ENCODE results near the gene CYP2A6.

Gene CYP2A6

DNA sequence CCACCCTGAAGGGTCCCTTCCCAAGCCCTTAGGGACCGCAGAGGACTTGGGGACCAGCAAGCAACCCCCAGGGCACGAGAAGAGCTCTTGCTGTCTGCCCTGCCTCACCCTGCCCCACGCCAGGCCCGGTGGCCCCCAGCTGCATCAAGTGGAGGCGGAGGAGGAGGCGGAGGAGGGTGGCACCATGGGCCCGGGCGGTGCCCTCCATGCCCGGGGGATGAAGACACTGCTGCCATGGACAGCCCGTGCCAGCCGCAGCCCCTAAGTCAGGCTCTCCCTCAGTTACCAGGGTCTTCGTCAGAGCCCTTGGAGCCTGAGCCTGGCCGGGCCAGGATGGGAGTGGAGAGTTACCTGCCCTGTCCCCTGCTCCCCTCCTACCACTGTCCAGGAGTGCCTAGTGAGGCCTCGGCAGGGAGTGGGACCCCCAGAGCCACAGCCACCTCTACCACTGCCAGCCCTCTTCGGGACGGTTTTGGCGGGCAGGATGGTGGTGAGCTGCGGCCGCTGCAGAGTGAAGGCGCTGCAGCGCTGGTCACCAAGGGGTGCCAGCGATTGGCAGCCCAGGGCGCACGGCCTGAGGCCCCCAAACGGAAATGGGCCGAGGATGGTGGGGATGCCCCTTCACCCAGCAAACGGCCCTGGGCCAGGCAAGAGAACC lies 49.8 kb downstream of the CYP2A6 start:
- no peak for DNase-seq

DNA sequence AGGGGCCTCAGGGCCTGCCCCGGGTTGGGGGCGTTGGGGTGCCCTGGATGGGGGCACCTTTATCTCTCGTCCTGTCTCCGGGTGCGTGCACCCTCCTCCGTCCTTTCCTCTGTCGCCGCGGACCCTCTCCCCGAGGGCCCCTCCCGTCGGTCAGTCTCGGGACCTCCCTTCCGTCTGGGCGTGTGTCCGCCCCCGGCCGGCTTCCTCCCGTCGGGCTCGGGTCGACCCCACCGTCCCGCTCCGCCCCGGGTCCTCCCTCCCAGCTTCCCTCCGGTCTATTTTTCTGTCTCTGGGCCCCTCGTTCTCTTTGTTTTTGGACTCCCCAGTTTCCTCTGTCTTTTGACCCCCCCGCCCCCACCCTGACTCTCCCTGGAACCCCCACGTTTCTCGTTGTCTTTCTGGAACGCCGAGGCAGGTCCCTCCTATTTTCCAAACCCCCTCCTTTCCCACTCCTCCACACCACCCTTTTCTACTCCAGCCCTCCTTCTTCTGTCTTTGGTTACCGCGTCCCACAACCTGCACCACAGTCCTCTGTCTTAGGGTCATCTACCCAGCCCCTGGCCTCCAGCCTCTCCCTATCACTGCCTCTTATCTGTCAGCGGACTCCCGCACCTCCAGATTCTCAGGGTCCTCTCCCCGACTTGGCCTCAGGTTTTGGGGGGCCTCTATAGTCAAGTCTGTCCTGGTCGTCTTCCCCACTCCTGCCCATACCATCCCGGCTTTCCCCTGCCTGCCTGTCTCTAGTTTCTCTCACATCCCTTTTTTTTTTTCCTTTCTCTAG lies 50.5 kb downstream of the CYP2A6 start:
- no peak for DNase-seq

DNA sequence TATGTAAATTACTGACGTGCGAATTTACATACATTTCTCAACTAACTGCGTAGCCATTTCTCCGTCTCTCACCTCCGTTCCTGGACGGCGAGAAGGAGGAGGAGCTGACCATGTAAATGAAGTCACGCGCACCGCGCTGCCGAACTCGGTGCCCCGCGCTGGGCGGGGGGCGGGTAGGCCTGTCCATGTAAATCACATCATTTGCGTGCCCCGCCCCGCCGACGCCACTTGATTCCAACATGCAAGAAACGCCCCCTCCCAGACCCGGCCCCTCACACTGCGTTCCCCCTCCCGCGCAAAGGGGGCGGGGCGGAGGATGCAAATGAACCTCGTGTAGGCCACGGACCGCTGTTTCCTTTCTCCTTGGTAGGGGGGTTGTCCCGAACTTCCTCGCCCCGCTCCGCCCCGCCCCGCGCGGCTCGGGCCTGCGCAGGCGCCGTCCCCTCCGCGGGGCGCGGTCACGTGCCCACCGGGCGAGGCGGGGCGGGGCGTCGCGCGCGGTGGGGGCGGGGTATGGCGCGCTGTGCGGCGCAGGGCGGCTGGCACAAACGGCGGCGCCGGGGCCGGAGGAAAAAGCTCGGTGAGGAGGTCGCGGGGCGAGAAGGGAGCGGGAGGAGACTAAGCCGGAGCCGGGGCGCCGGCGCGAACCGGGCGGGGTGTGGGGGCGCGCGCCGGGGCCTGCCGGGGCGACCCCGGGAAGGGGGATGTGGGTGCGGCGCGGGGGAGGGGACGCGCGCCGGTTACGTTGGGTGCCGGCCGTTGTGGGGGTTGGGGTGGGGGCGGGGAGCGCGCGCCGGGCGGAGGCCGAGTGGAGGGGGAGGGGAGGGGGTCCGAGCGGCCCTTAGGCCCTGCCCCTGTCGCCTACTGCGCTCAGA lies 51.3 kb downstream of the CYP2A6 start, which contains the start of gene EGLN2:
Gene EGLN2 (plus strand): TSS at position 509 of the 875 bp plus-strand sequence. CDS start 1,382 bp downstream, outside the sequence.
- DNase-seq, result peak; percentile 100

DNA sequence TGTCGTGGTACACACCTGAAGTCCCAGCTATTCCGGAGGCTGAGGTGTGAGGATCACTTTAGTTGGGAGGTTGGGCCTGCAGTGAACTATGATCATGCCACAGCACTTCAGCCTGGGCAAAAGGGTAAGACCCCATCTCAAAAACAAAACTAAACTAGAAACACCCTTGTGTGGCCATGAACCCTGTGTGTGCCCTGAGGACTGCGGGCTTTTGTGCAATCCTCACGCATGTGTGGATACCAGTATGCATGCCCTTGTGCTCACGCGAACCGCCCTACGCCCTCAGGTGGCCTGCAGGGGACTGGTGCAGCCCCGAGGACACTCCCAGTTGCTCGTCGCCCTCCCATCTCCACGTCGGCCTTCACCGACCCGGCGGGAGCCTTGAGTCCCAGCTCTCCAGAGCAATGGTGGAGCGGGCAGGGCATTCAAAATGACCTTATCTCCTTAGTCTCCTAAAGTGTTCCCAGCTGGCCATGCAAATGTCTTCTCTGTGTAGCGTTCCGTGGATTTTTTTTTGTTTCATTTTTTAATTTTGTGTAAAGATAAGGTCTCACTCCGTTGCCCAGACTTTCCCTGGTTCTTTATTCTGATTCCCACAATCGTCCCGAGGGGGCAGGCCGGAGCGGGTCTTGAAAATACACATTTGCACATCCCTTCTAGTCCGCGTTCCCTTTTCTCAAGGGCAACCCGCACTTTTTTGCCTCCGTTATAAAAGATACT lies 52.1 kb downstream of the CYP2A6 start:
- peak; percentile 73 for DNase-seq

DNA sequence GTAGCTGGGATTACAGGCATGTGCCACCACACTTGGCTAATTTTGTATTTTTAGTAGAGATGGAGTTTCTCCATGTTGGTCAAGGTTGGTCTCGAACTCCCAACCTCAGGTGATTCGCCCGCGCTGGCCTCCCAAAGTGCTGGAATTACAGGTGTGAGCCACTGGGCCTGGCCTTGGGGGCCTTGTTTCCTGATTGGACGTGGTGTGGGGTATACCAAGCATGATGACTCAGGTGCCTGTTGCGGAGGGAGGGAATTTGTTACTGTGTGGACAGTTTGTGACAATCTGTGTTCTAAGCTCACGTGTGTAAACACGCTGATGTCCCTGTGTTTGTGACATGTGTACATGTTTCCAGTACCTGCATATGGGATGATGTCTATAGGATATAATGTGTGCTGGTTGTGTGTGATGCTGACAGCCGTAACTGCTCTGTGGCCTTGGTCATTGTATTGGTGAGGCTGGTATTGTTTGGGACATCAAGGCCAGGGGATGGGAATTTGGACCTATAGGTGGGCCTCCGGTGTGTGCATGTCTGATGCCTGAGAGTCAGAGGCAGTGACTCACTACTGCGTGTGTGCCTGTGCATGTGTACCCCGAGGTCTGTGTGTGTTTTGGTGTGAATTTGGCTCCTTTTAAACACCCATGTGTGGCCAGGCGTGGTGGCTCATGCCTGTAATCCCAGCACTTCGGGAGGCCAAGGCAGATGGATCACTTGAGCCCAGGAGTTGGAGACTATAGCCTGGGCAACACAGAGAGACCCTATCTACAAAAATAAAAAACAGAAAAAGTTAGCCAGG lies 52.9 kb downstream of the CYP2A6 start:
- no peak for DNase-seq

Measured in CD4-positive, alpha-beta T cell treated with Interleukin-4 for 4 hours (primary cell).